ENCODE results near the gene SLC16A6. TPM values are rescaled to one million over a fixed set of nuclear protein-coding genes. Genes with fewer than 3 reads are reported as not detected.
"Not testable (repeated sequence)": the region's sequence is repeated elsewhere in the genome, so short reads cannot be mapped to it uniquely, and the experiment has no call there.

Gene SLC16A6
- total and polyA plus RNA-seq, 7 experiments from 2014 or later: 0.74 to 12.5 (median 5.8) TPM

DNA sequence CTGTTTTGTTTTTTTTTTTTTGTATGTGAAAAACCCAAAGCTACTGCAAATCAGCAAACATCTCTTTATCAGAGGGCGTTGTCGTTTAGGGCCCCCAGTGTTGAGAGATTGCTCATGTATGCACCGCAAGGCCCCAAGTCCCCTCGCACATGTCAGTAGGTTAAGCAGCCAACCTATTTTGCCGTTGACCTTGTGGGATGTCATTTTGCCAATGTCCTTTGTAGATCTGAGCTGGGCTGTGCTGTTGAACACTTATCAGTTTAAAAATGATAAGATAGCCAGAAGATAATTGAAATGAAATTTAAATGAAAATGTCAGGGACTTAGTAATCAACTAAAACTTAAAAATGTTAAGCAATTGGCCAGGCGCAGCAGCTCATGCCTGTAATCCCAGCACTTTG is 26.5 kb upstream of the SLC16A6 start:
- Mint-ChIP-seq H3K27ac (no peak overlapping the region), H3K27me3 (no peaks in the 10 kb centered on the region)

DNA sequence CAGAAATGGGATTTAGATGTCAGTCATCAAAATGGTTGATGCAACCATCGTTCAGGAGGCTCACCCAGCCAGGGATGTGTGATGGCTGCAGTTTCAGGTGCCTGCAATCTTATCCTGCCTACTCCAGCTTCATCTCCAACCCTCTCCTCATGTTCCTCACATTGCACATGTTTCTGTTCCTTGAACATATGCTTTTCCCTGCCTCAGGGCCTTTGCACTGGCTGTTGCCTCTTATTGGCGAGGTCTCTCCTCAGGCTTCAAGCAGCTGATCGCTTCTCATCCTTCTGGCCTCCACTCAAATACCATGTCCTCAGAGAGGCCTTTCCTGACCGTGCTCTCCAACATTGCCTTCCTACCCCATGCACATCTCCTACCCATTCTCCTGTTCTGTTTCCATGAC is 25.0 kb upstream of the SLC16A6 start:
- H3K4me1 Mint-ChIP-seq: peaks cover 34 to 82% (median 52%) of the 10 kb centered on the region in 7 donors
- H3K27me3 Mint-ChIP-seq: no peaks in the 10 kb centered on the region
- ChIA-PET CTCF (interaction anchor here (0.6 to 1.1 kb wide), 2 partner anchors 28 to 60 kb away, joined by 3 read pairs; no protein-coding TSS in a partner anchor), POLR2A (interaction anchor here (0.6 to 1.5 kb wide), 3 partner anchors 12 to 39 kb away, joined by 3 to 5 read pairs (median 5); no protein-coding TSS in a partner anchor)
- Histone ChIP-seq H3K4me1 (ENCODE audit: control insufficient read depth in 2 of 2, insufficient read depth in 2 of 2, low read length in 2 of 2) (peaks cover 33 to 34% of the 10 kb centered on the region in 2 donors), H3K36me3 (ENCODE audit: control insufficient read depth in 2 of 3, insufficient read depth in 3 of 3, low read length in 3 of 3) (no peaks in the 10 kb centered on the region), H3K27me3 (ENCODE audit: control insufficient read depth in 2 of 2, insufficient read depth in 2 of 2, low read length in 2 of 2) (no peaks in the 10 kb centered on the region), H3K9me3 (ENCODE audit: control insufficient read depth in 2 of 3, low read length in 3 of 3) (no peaks in the 10 kb centered on the region), H3K4me3 (ENCODE audit: low read length) (no peak overlapping the region), H3K27ac (ENCODE audit: low read depth, low read length) (no peak overlapping the region)
- DNase-seq: no peak
- intact Hi-C loops (cut with micrococcal nuclease): loop anchor here in 1 of 2 donors (2.0 kb wide), 1 partner anchor 29 kb away; no protein-coding TSS in a partner anchor
- H3K4me3 Mint-ChIP-seq: peak overlapping the region in 8 of 10 donors; percentile 2 to 73 (median 36)
- peaks cover 6 to 12% (median 10%) of the 10 kb centered on the region in 5 donors for H3K36me3 Mint-ChIP-seq
- H3K9me3 Mint-ChIP-seq: peaks cover 0 to 4% (median 0%) of the 10 kb centered on the region in 11 donors
- ATAC-seq: no peak
- peak overlapping the region in 5 of 9 donors; percentile 2 to 81 (median 5) for H3K27ac Mint-ChIP-seq

More for the DNA sequence above, 26.5 kb upstream of the SLC16A6 start:
- no peak for ATAC-seq
- no peaks in the 10 kb centered on the region for H3K27me3 ChIP-seq (ENCODE audit: control insufficient read depth in 2 of 2, insufficient read depth in 2 of 2, low read length in 2 of 2)
- Mint-ChIP-seq H3K9me3 (peaks cover 0 to 4% (median 0%) of the 10 kb centered on the region in 11 donors), H3K4me1 (peaks cover 23 to 71% (median 46%) of the 10 kb centered on the region in 7 donors), H3K36me3 (peaks cover 0 to 9% (median 7%) of the 10 kb centered on the region in 5 donors), H3K4me3 (no peak overlapping the region)
- ChIA-PET CTCF (interaction anchor here (0.6 kb wide), 1 partner anchor 25 kb away, joined by 3 read pairs; no protein-coding TSS in a partner anchor), POLR2A (interaction anchor here (0.6 to 0.8 kb wide), 2 partner anchors 11 to 26 kb away, joined by 3 read pairs; partner anchors contain the start of genes ARSG and SLC16A6)
- no peak overlapping the region for H3K4me3 ChIP-seq (ENCODE audit: low read length)
- no peaks in the 10 kb centered on the region for H3K9me3 ChIP-seq (ENCODE audit: control insufficient read depth in 2 of 3, low read length in 3 of 3)
- no peaks in the 10 kb centered on the region for H3K36me3 ChIP-seq (ENCODE audit: control insufficient read depth in 2 of 3, insufficient read depth in 3 of 3, low read length in 3 of 3)
- DNase-seq: no peak
- intact Hi-C loops (cut with micrococcal nuclease): no loop called here
- H3K27ac ChIP-seq (ENCODE audit: low read depth, low read length): no peak overlapping the region
- peaks cover 27 to 33% of the 10 kb centered on the region in 2 donors for H3K4me1 ChIP-seq (ENCODE audit: control insufficient read depth in 2 of 2, insufficient read depth in 2 of 2, low read length in 2 of 2)

DNA sequence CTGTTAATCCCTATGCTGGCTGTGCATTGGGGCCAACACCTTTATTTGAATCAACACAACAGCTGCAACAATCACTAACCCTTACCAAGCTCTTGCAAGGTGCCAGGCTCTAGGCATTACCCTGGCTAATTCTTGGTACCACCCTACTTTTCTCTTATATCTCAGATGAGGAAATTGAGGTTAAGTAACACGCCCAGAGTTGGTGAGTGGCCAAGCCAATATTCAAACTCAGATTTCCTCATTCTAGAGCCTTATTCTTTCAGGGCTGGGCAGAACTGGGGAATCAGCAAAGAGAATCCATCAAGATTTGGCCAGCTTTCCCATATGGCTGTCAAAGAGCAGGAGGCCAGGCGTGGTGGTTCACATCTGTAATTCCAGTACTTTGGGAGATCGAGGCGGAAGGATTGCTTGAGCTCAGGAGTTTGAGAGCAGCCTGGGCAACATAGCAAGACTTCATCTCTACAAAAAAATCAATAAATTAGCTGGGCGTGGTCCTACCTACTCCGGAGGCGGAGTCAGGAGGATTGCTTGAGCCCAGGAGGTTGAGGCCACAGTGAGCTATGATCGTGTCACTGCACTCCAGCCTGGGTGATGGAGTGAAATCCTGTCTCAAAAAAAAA is 24.1 kb upstream of the SLC16A6 start:
- no peaks in the 10 kb centered on the region for H3K27me3 Mint-ChIP-seq
- Histone ChIP-seq H3K4me3 (ENCODE audit: low read length) (peak overlapping the region; percentile 22), H3K9me3 (ENCODE audit: control insufficient read depth in 2 of 3, low read length in 3 of 3) (no peaks in the 10 kb centered on the region), H3K4me1 (ENCODE audit: control insufficient read depth in 2 of 2, insufficient read depth in 2 of 2, low read length in 2 of 2) (peaks cover 42% of the 10 kb centered on the region in 2 donors), H3K27ac (ENCODE audit: low read depth, low read length) (no peak overlapping the region), H3K36me3 (ENCODE audit: control insufficient read depth in 2 of 3, insufficient read depth in 3 of 3, low read length in 3 of 3) (no peaks in the 10 kb centered on the region), H3K27me3 (ENCODE audit: control insufficient read depth in 2 of 2, insufficient read depth in 2 of 2, low read length in 2 of 2) (no peaks in the 10 kb centered on the region)
- peak overlapping the region; percentile 4 to 82 (median 53) for H3K27ac Mint-ChIP-seq
- peaks cover 40 to 82% (median 61%) of the 10 kb centered on the region in 7 donors for H3K4me1 Mint-ChIP-seq
- intact Hi-C loops (cut with micrococcal nuclease): loop anchor here in 1 of 2 donors (2.0 kb wide), 1 partner anchor 30 kb away; no protein-coding TSS in a partner anchor
- CTCF ChIA-PET: interaction anchor here (0.6 to 1.6 kb wide), 3 partner anchors 11 to 53 kb away, joined by 3 to 8 read pairs (median 3); no protein-coding TSS in a partner anchor
- DNase-seq (peak in 4 of 9 donors; percentile 20 to 40 (median 24)), ATAC-seq (peak; percentile 47)
- H3K9me3 Mint-ChIP-seq: peaks cover 0 to 4% (median 0%) of the 10 kb centered on the region in 11 donors
- POLR2A ChIA-PET: interaction anchor here (0.6 to 1.8 kb wide), 8 partner anchors 13 to 150 kb away, joined by 3 to 12 read pairs (median 5); partner anchors contain the start of genes ARSG and SLC16A6
- H3K4me3 Mint-ChIP-seq: peak overlapping the region; percentile 52 to 83 (median 70)
- peaks cover 3 to 14% (median 10%) of the 10 kb centered on the region in 5 donors for H3K36me3 Mint-ChIP-seq

DNA sequence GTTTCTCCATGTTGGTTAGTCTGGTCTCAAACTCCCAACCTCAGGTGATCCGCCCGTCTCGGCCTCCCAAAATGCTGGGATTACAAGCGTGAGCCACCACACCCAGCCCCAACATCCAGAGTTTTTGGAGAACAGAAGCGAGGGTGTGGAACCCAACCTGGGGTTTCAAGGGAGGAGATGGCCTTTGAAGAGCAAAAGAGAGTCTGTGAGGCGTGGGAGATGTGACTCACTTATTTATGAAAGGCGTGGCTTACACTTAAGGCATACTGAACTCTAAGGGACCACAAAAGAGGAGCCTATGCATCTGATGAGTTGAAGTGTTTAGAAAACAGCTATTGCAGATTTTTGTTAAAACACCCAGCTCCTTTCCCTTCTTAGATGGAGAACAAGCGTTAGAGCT is 19.2 kb upstream of the SLC16A6 start:
- DNase-seq (peak in 3 of 9 donors; percentile 18 to 36 (median 32)), ATAC-seq (peak; percentile 44)
- ChIA-PET POLR2A (interaction anchor here (0.6 to 2.0 kb wide), 6 partner anchors 11 to 45 kb away, joined by 3 to 7 read pairs (median 4); partner anchors contain the start of genes ARSG and SLC16A6), CTCF (interaction anchor here (0.9 kb wide), 1 partner anchor 147 kb away, joined by 3 read pairs; the partner anchor contains the start of gene WIPI1)
- H3K9me3 Mint-ChIP-seq: peaks cover 0 to 2% (median 0%) of the 10 kb centered on the region in 11 donors
- Histone ChIP-seq H3K27ac (ENCODE audit: low read depth, low read length) (no peak overlapping the region), H3K36me3 (ENCODE audit: control insufficient read depth in 2 of 3, insufficient read depth in 3 of 3, low read length in 3 of 3) (no peaks in the 10 kb centered on the region), H3K4me3 (ENCODE audit: low read length) (no peak overlapping the region), H3K27me3 (ENCODE audit: control insufficient read depth in 2 of 2, insufficient read depth in 2 of 2, low read length in 2 of 2) (no peaks in the 10 kb centered on the region), H3K9me3 (ENCODE audit: control insufficient read depth in 2 of 3, low read length in 3 of 3) (no peaks in the 10 kb centered on the region), H3K4me1 (ENCODE audit: control insufficient read depth in 2 of 2, insufficient read depth in 2 of 2, low read length in 2 of 2) (peaks cover 32 to 34% of the 10 kb centered on the region in 2 donors)
- H3K27me3 Mint-ChIP-seq: no peaks in the 10 kb centered on the region
- intact Hi-C loops (cut with micrococcal nuclease): loop anchor here in 1 of 2 donors (1.0 kb wide), 1 partner anchor 13 kb away; no protein-coding TSS in a partner anchor
- no peak overlapping the region for H3K4me3 Mint-ChIP-seq
- peaks cover 0 to 22% (median 15%) of the 10 kb centered on the region in 5 donors for H3K36me3 Mint-ChIP-seq
- H3K4me1 Mint-ChIP-seq: peaks cover 33 to 65% (median 46%) of the 10 kb centered on the region in 7 donors
- peak overlapping the region in 1 of 9 donors; percentile 41 for H3K27ac Mint-ChIP-seq

DNA sequence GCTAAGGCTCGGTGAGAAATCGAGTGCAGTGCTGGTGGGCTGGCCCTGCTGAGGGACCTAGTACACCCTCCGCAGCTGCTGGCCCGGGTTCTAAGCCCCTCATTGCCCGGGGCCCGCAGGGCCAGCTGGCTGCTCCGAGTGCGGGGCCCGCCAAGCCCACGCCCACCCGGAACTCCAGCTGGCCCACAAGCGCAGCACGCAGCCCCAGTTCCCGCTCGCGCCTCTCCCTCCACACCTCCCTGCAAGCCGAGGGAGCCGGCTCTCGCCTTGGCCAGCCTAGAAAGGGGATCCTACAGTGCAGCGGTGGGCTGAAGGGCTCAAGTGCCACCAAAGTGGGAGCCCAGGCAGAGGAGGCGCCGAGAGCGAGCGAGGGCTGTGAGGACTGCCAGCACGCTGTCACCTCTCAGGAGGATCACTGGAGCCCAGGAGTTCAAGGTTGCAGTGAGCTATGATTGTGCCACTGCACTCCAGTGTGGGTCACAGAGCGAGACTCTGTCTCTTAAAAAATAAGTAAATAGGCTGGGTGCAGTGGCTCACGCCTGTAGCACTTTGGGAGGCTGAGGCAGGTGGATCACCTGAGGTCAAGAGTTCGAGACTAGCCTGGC is 18.2 kb upstream of the SLC16A6 start:
- POLR2A ChIA-PET: interaction anchor here (0.7 to 2.0 kb wide), 7 partner anchors 12 to 49 kb away, joined by 3 to 7 read pairs (median 5); partner anchors contain the start of genes ARSG and SLC16A6
- peaks cover 30 to 59% (median 38%) of the 10 kb centered on the region in 7 donors for H3K4me1 Mint-ChIP-seq

DNA sequence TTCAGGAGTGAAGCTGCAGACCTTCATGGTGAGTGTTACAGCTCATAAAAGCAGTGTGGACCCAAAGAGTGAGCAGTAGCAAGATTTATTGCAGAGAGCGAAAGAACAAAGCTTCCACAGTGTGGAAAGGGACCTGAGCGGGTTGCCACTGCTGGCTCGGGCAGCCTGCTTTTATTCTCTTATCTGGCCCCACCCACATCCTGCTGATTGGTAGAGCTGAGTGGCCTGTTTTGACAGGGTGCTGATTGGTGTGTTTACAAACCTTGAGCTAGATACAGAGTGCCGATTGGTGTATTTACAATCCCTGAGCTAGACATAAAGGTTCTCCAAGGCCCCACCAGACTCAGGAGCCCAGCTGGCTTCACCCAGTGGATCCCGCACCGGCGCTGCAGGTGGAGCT is 17.6 kb upstream of the SLC16A6 start:
- H3K9me3 Mint-ChIP-seq; H3K9me3 ChIP-seq (ENCODE audit: control insufficient read depth in 2 of 3, low read length in 3 of 3); H3K4me3 ChIP-seq (ENCODE audit: low read length); H3K27ac ChIP-seq (ENCODE audit: low read depth, low read length); DNase-seq; H3K36me3 ChIP-seq (ENCODE audit: control insufficient read depth in 2 of 3, insufficient read depth in 3 of 3, low read length in 3 of 3); CTCF ChIA-PET; intact Hi-C loops (cut with micrococcal nuclease); H3K27me3 Mint-ChIP-seq; ATAC-seq; H3K27me3 ChIP-seq (ENCODE audit: control insufficient read depth in 2 of 2, insufficient read depth in 2 of 2, low read length in 2 of 2): not testable (repeated sequence)
- H3K4me1 Mint-ChIP-seq: peaks cover 30 to 54% (median 35%) of the 10 kb centered on the region in 7 donors
- H3K4me3 Mint-ChIP-seq: peak overlapping the region in 1 of 10 donors; percentile 20
- peak overlapping the region in 3 of 9 donors; percentile 33 to 76 (median 43) for H3K27ac Mint-ChIP-seq
- H3K4me1 ChIP-seq (ENCODE audit: control insufficient read depth in 2 of 2, insufficient read depth in 2 of 2, low read length in 2 of 2): peaks cover 18 to 21% of the 10 kb centered on the region in 2 donors
- H3K36me3 Mint-ChIP-seq: peaks cover 0 to 22% (median 15%) of the 10 kb centered on the region in 5 donors
- POLR2A ChIA-PET: interaction anchor here (0.6 to 1.8 kb wide), 3 partner anchors 11 to 268 kb away, joined by 3 to 6 read pairs (median 5); partner anchors contain the start of gene ARSG

More for the DNA sequence above, 18.2 kb upstream of the SLC16A6 start:
- peaks cover 23 to 25% of the 10 kb centered on the region in 2 donors for H3K4me1 ChIP-seq (ENCODE audit: control insufficient read depth in 2 of 2, insufficient read depth in 2 of 2, low read length in 2 of 2)
- H3K9me3 ChIP-seq (ENCODE audit: control insufficient read depth in 2 of 3, low read length in 3 of 3); intact Hi-C loops (cut with micrococcal nuclease); H3K36me3 ChIP-seq (ENCODE audit: control insufficient read depth in 2 of 3, insufficient read depth in 3 of 3, low read length in 3 of 3); H3K27me3 ChIP-seq (ENCODE audit: control insufficient read depth in 2 of 2, insufficient read depth in 2 of 2, low read length in 2 of 2); CTCF ChIA-PET; H3K27me3 Mint-ChIP-seq; H3K27ac Mint-ChIP-seq; H3K9me3 Mint-ChIP-seq; H3K4me3 ChIP-seq (ENCODE audit: low read length); H3K4me3 Mint-ChIP-seq; ATAC-seq; DNase-seq; H3K27ac ChIP-seq (ENCODE audit: low read depth, low read length): not testable (repeated sequence)
- peaks cover 0 to 22% (median 15%) of the 10 kb centered on the region in 5 donors for H3K36me3 Mint-ChIP-seq
